22Rv1 (cell line): Measurements from ENCODE around the gene ECM2.

Experiments used
- ZFX ChIP-seq: fragments of 450-650 bp; IDR thresholded peaks from 2 replicates; pipeline ENCODE4 v1.6.1; 2017; ENCODE audit warnings: antibody characterized with exemption, borderline replicate concordance
- TF ChIP-seq, protein P1 (sequence below): fragments of 450-650 bp; IDR thresholded peaks from 2 replicates; pipeline ENCODE4 v1.5.1; 2017; ENCODE audit warnings: mild to moderate bottlenecking

GRCh38 chr9:92545002-92545510, 9.3 kb upstream of the ECM2 start:
- TF ChIP-seq, protein P1, sequence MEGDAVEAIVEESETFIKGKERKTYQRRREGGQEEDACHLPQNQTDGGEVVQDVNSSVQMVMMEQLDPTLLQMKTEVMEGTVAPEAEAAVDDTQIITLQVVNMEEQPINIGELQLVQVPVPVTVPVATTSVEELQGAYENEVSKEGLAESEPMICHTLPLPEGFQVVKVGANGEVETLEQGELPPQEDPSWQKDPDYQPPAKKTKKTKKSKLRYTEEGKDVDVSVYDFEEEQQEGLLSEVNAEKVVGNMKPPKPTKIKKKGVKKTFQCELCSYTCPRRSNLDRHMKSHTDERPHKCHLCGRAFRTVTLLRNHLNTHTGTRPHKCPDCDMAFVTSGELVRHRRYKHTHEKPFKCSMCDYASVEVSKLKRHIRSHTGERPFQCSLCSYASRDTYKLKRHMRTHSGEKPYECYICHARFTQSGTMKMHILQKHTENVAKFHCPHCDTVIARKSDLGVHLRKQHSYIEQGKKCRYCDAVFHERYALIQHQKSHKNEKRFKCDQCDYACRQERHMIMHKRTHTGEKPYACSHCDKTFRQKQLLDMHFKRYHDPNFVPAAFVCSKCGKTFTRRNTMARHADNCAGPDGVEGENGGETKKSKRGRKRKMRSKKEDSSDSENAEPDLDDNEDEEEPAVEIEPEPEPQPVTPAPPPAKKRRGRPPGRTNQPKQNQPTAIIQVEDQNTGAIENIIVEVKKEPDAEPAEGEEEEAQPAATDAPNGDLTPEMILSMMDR, result no peak
- TF ChIP-seq ZFX, result no peak
